Osteoblast (primary cell): Measurements from ENCODE around the gene MAPK8. TPM values are rescaled to one million over a fixed set of nuclear protein-coding genes. Genes with fewer than 3 reads are reported as not detected.

Experiments used
- DNase-seq: peaks from one replicate; pipeline ENCODE4 v3.0.0; 2011; ENCODE audit warnings: low spot score, mixed read lengths; ENCODE audit not compliant: insufficient read length; ENCODE audit errors: missing footprints
- H2AFZ ChIP-seq: 2 replicates; pipeline ENCODE4 v1.6.0; 2011; ENCODE audit warnings: mild to moderate bottlenecking, low read length
- H3K27ac ChIP-seq: 2 replicates; pipeline ENCODE4 v1.5.1; 2011; ENCODE audit warnings: mild to moderate bottlenecking, low read depth, low read length, moderate library complexity
- H3K27me3 ChIP-seq: 2 replicates; pipeline ENCODE4 v1.6.0; 2012; ENCODE audit warnings: mild to moderate bottlenecking, control low read depth, inconsistent platforms, low read length, moderate library complexity; ENCODE audit not compliant: insufficient read depth
- H3K36me3 ChIP-seq: 2 replicates; pipeline ENCODE4 v1.5.1; 2011; ENCODE audit warnings: mild to moderate bottlenecking, low read length, control low read depth, moderate library complexity; ENCODE audit not compliant: insufficient read depth
- H3K4me1 ChIP-seq: 2 replicates; pipeline ENCODE4 v1.5.1; 2011; ENCODE audit warnings: mild to moderate bottlenecking, low read length, control low read depth, moderate library complexity; ENCODE audit not compliant: insufficient read depth
- H3K4me2 ChIP-seq: 2 replicates; pipeline ENCODE4 v1.6.0; 2011; ENCODE audit warnings: mild to moderate bottlenecking, low read length; ENCODE audit not compliant: insufficient read depth
- H3K4me3 ChIP-seq: fragments of 200-600 bp; sonication (generic); 3 replicates; pipeline ENCODE4 v1.5.1; 2012; ENCODE audit warnings: mild to moderate bottlenecking, low read length, inconsistent platforms; ENCODE audit not compliant: insufficient read depth
- H3K79me2 ChIP-seq: 2 replicates; pipeline ENCODE4 v1.6.0; 2012; ENCODE audit warnings: mild to moderate bottlenecking, low read length, control low read depth, inconsistent platforms; ENCODE audit not compliant: insufficient read depth
- H3K9me3 ChIP-seq: 2 replicates; pipeline ENCODE4 v1.5.1; 2011; ENCODE audit warnings: low read depth, low read length, control low read depth
- H4K20me1 ChIP-seq: 2 replicates; pipeline ENCODE4 v1.6.0; 2012; ENCODE audit warnings: mild to moderate bottlenecking, low read length, control low read depth; ENCODE audit not compliant: insufficient read depth
- CTCF ChIP-seq: IDR thresholded peaks from 2 replicates; pipeline ENCODE4 v1.5.1; 2011; ENCODE audit warnings: mild to moderate bottlenecking, low read depth, low read length, moderate library complexity; ENCODE audit errors: extremely low read depth
- total RNA-seq: library from RNA; depleted of rRNA; stranded (reverse); fragments of >200 nt; gene quantifications from 2 replicates; pipeline ENCODE4 v1.2.3, GENCODE V29; 2012

MAPK8 gene
- total RNA-seq, 1 donor, result 55.7 TPM

GRCh38 chr10:48456808-48457761, 150.6 kb downstream of the MAPK8 start:
- Histone ChIP-seq H3K27me3 (no peaks in the 10 kb centered on the region), H3K36me3 (peaks cover 26% of the 10 kb centered on the region), H3K4me3 (no peak overlapping the region), H3K4me2 (no peak overlapping the region), H2AFZ (no peak overlapping the region), H3K27ac (no peak overlapping the region), H3K79me2 (peaks cover 88% of the 10 kb centered on the region), H3K9me3 (no peaks in the 10 kb centered on the region), H4K20me1 (peaks cover 41% of the 10 kb centered on the region), H3K4me1 (no peaks in the 10 kb centered on the region)
- DNase-seq, result peak; percentile 68
- TF ChIP-seq CTCF, result no peak

- Histone ChIP-seq H2AFZ (no peak overlapping the region), H4K20me1 (peaks cover 50% of the 10 kb centered on the region), H3K9me3 (no peaks in the 10 kb centered on the region), H3K4me1 (no peaks in the 10 kb centered on the region), H3K36me3 (peaks cover 16% of the 10 kb centered on the region), H3K4me2 (no peak overlapping the region), H3K27me3 (no peaks in the 10 kb centered on the region), H3K4me3 (no peak overlapping the region), H3K79me2 (peaks cover 88% of the 10 kb centered on the region), H3K27ac (no peak overlapping the region)
- DNase-seq, result peak; percentile 43
- TF ChIP-seq CTCF, result no peak
These were observed 151.6 kb downstream of the MAPK8 start for GRCh38 chr10:48457949-48458661.

GRCh38 chr10:48458662-48459048, 152.2 kb downstream of the MAPK8 start:
- TF ChIP-seq CTCF, result no peak
- H4K20me1 ChIP-seq, result peaks cover 53% of the 10 kb centered on the region
- H3K79me2 ChIP-seq, result peaks cover 88% of the 10 kb centered on the region
- H3K9me3 ChIP-seq, result no peaks in the 10 kb centered on the region
- peak; percentile 76 for DNase-seq
- no peak overlapping the region for H3K4me2 ChIP-seq
- no peaks in the 10 kb centered on the region for H3K27me3 ChIP-seq
- peaks cover 10% of the 10 kb centered on the region for H3K36me3 ChIP-seq
- H3K4me3 ChIP-seq, result no peak overlapping the region
- no peaks in the 10 kb centered on the region for H3K4me1 ChIP-seq
- H3K27ac ChIP-seq, result no peak overlapping the region
- no peak overlapping the region for H2AFZ ChIP-seq
